GM12873 (cell line): ENCODE data around the gene ZNF445.

ENCODE experiments used
- TF ChIP-seq, protein P1 (sequence below): IDR thresholded peaks from 2 replicates; pipeline ENCODE4 v1.5.1; 2012; ENCODE audit warnings: low read depth, mild to moderate bottlenecking, moderate library complexity, low read length, control low read depth; ENCODE audit not compliant: insufficient read depth; ENCODE audit errors: missing control alignments

The ZNF445 gene

DNA sequence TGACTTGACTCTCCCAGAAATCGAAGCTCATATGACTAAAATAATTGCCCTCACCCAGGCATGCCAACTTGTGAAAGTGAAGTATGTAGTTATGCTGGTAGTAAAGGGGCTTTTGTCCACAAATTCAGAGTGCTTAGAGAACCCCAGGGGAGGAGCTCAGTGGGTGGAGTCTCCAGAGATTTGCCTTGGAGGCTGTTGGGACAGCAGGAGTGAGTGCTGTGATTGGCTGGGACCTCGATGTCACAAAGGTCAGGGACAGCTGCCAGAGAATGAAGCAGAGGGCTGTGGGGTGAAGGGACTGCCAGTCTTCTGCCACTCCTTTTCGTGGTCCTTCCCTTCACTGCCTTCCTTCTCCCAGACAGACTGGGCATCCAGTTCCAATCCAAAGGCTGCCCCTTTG lies 49.8 kb downstream of the ZNF445 start:
- TF ChIP-seq, protein P1, sequence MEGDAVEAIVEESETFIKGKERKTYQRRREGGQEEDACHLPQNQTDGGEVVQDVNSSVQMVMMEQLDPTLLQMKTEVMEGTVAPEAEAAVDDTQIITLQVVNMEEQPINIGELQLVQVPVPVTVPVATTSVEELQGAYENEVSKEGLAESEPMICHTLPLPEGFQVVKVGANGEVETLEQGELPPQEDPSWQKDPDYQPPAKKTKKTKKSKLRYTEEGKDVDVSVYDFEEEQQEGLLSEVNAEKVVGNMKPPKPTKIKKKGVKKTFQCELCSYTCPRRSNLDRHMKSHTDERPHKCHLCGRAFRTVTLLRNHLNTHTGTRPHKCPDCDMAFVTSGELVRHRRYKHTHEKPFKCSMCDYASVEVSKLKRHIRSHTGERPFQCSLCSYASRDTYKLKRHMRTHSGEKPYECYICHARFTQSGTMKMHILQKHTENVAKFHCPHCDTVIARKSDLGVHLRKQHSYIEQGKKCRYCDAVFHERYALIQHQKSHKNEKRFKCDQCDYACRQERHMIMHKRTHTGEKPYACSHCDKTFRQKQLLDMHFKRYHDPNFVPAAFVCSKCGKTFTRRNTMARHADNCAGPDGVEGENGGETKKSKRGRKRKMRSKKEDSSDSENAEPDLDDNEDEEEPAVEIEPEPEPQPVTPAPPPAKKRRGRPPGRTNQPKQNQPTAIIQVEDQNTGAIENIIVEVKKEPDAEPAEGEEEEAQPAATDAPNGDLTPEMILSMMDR: no peak

DNA sequence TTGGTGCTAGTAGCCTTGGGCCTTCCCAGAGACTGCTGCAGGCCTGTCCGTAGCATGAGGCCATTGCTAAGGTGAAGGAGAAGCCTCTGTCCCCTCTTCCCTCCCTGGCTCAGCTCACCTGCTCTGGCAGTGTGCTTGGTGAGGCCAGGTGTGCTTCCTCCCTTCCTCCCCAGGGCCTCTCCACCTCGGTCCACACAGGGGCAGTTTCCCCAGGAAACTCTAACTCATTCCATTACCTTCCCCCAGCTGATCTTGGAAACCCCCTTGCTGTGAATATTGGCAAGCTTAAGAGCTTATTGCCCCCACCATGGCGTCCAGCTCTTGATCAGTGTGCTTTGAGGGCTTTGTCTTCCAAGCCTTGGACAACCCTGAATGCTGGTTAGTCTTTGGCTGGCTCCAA lies 52.7 kb downstream of the ZNF445 start:
- TF ChIP-seq, protein P1: no peak

DNA sequence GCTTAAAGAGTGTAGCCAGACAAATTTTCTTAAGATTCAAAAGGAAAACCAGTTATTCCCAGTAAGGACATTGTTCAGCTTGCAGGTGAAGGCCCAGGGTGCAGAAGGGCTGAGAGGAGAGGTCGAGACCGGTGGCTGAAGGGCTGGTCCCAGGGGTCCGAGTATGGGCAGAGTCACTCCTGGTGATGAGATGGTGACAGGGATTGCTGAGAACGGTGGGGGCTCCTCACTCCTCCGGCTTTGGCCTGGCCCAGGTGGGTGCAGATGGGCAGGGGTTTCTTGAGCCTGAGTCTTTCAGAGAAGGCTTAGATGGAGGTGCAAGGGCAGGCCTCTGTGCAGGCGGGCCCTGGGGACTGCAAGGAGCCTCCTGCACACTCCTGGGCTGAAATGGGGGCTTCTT lies 56.2 kb downstream of the ZNF445 start:
- TF ChIP-seq, protein P1: no peak

DNA sequence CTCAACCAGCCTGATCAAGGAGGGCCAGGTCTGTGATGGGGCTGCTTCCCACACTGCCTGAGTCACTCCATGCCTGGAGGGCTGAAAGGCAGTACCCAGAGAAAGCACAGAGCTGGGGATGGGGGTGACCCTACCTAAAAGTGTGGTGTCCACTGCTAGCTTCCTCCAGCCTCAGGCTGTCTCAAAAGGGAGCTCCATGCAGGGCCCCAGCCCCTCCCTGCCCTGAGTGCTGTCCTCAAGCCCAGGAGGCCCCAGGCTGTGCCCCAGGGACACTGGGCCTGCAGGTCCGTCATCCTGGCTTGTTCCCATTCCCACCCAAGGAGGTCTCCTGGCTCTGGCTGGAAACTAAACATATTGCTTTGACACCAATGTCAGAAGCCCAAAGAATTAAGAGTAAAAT lies 56.8 kb downstream of the ZNF445 start:
- TF ChIP-seq, protein P1: no peak

DNA sequence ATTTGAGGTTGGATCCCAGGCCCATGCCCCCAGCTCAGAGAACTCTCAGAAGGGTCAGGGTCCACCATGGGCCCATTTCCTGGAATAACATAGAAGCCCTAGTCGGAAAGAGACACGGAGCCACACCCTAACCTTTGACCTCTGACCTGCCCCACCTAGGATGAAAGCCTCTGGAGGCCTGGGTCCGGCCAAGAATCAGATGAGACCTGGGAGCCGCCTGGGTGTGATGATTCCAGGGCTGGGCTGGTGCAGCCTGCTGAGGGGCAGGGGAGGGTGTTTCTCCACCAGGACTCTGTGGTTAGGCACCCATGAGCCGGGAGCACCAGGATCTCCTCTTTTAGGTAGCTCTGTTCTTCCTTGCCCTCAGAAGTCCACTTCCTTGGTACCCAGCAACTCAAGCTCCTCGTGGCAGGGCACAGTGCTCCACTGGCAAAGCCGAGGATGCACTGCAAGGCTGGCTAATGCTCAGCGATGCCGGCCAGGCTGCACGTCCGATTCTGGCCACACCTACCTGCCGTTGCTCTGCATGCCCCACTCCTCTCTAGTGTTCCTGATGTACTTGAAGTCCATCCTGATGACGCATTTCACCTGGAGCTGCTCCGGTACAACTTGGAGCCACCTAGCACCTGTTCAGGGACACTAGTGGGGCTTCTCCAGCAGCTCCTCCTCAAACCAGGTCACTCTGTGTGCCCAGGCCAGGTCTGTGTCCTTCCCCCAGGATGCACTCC lies 57.4 kb downstream of the ZNF445 start:
- TF ChIP-seq, protein P1: no peak

DNA sequence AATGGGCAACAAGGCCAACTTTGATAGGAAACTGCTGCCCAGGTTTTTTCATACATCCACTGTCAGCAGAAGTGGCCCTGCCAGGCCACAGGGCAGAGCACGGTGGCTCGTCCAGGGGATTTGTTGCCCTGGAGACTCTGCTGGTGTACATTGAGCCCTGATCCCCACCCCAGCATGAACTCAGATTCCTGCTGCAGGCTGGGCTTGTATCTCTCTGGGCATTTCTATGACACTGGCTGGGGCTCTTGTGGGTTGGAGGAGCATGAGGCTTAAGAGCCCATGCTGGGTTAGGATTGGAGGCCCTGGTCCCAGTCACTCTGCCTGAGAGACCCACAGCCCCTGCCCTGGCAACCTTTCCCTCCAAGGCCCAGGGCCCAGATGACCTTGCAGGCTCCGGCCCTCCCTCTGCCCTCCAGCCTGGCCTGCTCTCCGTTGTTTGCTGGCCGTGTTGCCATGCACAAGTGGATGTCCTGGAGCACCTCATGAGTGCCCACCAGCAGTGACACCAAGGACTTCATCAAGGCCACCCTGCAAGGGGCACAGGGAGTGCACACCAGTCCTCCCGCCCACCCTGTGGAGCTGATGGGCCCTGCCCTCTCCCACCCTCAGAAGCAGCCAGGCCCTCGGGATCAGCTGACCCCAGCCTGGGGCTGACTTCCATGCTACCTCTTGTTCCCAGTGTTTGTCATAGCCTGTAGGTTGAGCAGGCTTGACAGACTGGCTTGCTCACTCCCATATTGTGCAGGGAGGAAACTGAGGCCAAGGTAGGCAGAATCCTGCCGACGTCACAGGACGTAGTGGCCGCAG lies 58.2 kb downstream of the ZNF445 start:
- TF ChIP-seq, protein P1: no peak

DNA sequence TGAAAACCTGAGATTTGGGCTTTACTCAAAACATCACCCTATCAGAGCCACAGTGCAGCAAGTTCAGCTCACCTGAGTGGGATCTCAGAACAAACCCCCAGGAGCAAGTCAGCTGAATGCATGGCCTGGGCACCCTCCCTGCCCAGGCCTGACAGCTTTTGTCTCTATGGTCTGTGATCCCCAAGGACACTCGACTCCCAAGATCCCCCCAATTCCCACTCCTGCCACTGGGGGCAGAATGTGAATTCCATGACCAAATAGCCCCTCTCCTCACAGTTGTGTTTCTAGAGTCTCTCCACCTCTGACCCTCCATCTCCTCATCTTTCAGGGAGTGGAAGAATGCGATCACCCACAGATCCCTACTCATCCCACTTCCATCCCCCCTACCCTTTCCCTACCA lies 58.9 kb downstream of the ZNF445 start:
- TF ChIP-seq, protein P1: peak; percentile 58
